CD4-positive, alpha-beta T cell (primary cell): ENCODE measurements around the gene PLXNA2. TPM values are rescaled to one million over a fixed set of nuclear protein-coding genes. Genes with fewer than 3 reads are reported as not detected.

Experiments
- ATAC-seq: fragments of 200-7000 bp; cut with Tn5 transposase; one replicate; pipeline ENCODE4 v1.10.0; 2022; ENCODE audit warnings: mild to moderate bottlenecking; ENCODE audit not compliant: poor library complexity
- CTCF ChIA-PET: fragments of 350-600 bp; sonication (Branson Sonifier 250); formaldehyde crosslinking; loops from one replicate; lab custom pipeline; 2021; ENCODE audit warnings: antibody characterized with exemption, inconsistent platforms; lab: Charles Lee
- POLR2A ChIA-PET: fragments of 350-600 bp; sonication (Branson Sonifier 250); formaldehyde crosslinking; loops from one replicate; lab custom pipeline; 2021; ENCODE audit warnings: antibody characterized with exemption, inconsistent platforms; lab: Charles Lee
- DNase-seq, 14 experiments: peaks; one replicate each; pipeline ENCODE4 v3.0.0-alpha.2; 2013 to 2020; ENCODE audit warnings: mixed read lengths in 2 of 14
- H3K27ac ChIP-seq, 2 donors: one replicate each; pipeline versions ENCODE4 v1.5.1 to v1.7.0; 2013; ENCODE audit warnings: low read length in 2 of 2, low read depth in 1 of 2, mild to moderate bottlenecking in 1 of 2
- H3K27me3 ChIP-seq, 2 experiments: 1 replicate in 1 of 2; 2 replicates in 1 of 2; pipeline versions ENCODE4 v1.6.1 to v1.7.0; 2013; ENCODE audit warnings: low read length in 2 of 2, control low read depth in 1 of 2, mild to moderate bottlenecking in 1 of 2, moderate library complexity in 1 of 2; ENCODE audit not compliant: insufficient read depth in 2 of 2, control insufficient read depth in 1 of 2
- H3K36me3 ChIP-seq: one replicate; pipeline ENCODE4 v1.6.1; 2013; ENCODE audit warnings: low read length, control low read depth; ENCODE audit not compliant: insufficient read depth
- H3K4me1 ChIP-seq: one replicate; pipeline ENCODE4 v1.6.1; 2013; ENCODE audit warnings: low read length, control low read depth; ENCODE audit not compliant: insufficient read depth
- H3K4me3 ChIP-seq: one replicate; pipeline ENCODE4 v1.5.1; 2013; ENCODE audit warnings: mild to moderate bottlenecking, low read length, moderate library complexity
- H3K9me3 ChIP-seq, 2 experiments: 1 replicate in 1 of 2; 2 replicates in 1 of 2; pipeline versions ENCODE4 v1.6.1 to v1.7.0; 2013; ENCODE audit warnings: low read length in 2 of 2, mild to moderate bottlenecking in 2 of 2, control low read depth in 1 of 2, moderate library complexity in 1 of 2; ENCODE audit not compliant: control insufficient read depth in 1 of 2, insufficient read depth in 1 of 2
- H3K27ac Mint-ChIP-seq: one replicate; pipeline ENCODE4 v1.8.0; 2020; ENCODE audit warnings: mixed read lengths
- H3K27me3 Mint-ChIP-seq: one replicate; pipeline ENCODE4 v1.8.0; 2021; ENCODE audit warnings: mixed read lengths
- H3K36me3 Mint-ChIP-seq: one replicate; pipeline ENCODE4 v1.8.0; 2021; ENCODE audit warnings: low read depth, mixed read lengths
- H3K4me1 Mint-ChIP-seq: one replicate; pipeline ENCODE4 v1.8.0; 2021; ENCODE audit warnings: low read depth, mixed read lengths
- H3K4me3 Mint-ChIP-seq: one replicate; pipeline ENCODE4 v1.8.0; 2020; ENCODE audit warnings: mild to moderate bottlenecking, mixed read lengths
- H3K9me3 Mint-ChIP-seq: one replicate; pipeline ENCODE4 v1.8.0; 2020; ENCODE audit warnings: mixed read lengths
- CTCF ChIP-seq: fragments of 200-600 bp; IDR thresholded peaks from one replicate; pipeline ENCODE4 v1.8.0; 2022; ENCODE audit warnings: antibody characterized with exemption, mild to moderate bottlenecking
- intact Hi-C, 2 experiments: fragments of 100-400 bp; cut with DNase I in 1 of 2; cut with micrococcal nuclease in 1 of 2; formaldehyde crosslinking; loops; one replicate each; pipeline versions ENCODE4 v1.15.1 to v1.9.0; 2023 to 2025; cut with DNase I, micrococcal nuclease
- total RNA-seq, 174 experiments: library from RNA in 2 of 174; stranded (reverse) in 2 of 174; gene quantifications; one replicate each; pipeline ENCODE4 v1.2.3 and lab custom pipeline; 2021 to 2026

The PLXNA2 gene
- total RNA-seq, 2 experiments from 2014 or later, result 0.75 to 0.77 TPM

DNA sequence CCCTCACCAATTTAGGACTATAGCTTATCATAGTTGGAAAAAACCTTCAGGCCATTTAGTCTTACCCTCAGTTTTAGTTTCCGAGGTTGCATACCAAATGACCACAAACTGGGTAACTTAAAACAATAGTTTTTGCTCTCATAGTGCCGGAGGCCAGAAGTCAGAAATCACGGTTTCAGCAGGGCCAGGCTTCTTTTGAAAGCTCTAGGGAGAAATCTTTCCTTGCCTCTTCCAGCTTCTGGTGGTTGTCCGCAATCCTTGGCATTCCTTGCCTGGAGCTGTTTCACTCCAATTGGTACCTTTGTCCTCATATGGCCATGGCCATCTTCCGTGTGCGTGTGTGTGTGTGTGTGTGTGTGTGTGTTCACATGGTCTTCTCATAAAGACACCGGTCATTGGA lies 12.4 kb upstream of the PLXNA2 start:
- Mint-ChIP-seq H3K36me3 (no peaks in the 10 kb centered on the region), H3K4me3 (no peak overlapping the region), H3K9me3 (no peaks in the 10 kb centered on the region), H3K4me1 (no peaks in the 10 kb centered on the region), H3K27ac (no peak overlapping the region), H3K27me3 (peaks cover 64% of the 10 kb centered on the region)
- POLR2A ChIA-PET, result no interaction called here
- ATAC-seq (no peak), DNase-seq (no peak)
- peaks cover 0 to 5% of the 10 kb centered on the region in 2 experiments for H3K9me3 ChIP-seq
- no peak overlapping the region for H3K4me3 ChIP-seq
- H3K4me1 ChIP-seq, result no peaks in the 10 kb centered on the region
- CTCF ChIA-PET, result interaction anchor here (2.1 kb wide), 1 partner anchor 12 kb away, joined by 5 read pairs; the partner anchor contains the start of gene PLXNA2
- H3K27me3 ChIP-seq, result peaks cover 14 to 25% of the 10 kb centered on the region in 2 experiments
- no peaks in the 10 kb centered on the region for H3K36me3 ChIP-seq
- H3K27ac ChIP-seq, result no peak overlapping the region
- TF ChIP-seq CTCF, result no peak
- intact Hi-C loops, result no loop called here

DNA sequence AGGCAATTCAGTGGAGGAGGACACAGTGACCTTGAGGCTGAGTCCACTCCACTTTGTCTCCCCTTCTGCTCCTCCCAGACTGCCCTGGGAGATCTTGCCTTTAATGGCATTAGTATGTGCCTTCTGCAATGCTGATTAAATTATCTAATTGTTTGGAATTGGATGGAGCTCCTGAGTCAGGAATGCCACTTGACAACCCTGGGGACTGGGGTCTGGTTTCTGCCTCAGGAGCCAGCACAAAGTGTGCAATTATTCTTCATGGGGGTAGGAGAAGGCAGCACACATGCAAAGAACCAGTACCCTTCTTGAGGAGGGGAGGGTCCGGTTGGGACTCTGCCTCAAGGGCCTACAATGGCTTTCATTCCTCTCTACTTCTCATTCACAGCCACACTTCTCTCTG lies 11.9 kb upstream of the PLXNA2 start:
- no peak overlapping the region for H3K4me3 Mint-ChIP-seq
- Histone ChIP-seq H3K27ac (no peak overlapping the region), H3K4me1 (no peaks in the 10 kb centered on the region), H3K4me3 (no peak overlapping the region), H3K9me3 (peaks cover 0 to 5% of the 10 kb centered on the region in 2 experiments), H3K36me3 (no peaks in the 10 kb centered on the region), H3K27me3 (peaks cover 14 to 25% of the 10 kb centered on the region in 2 experiments)
- H3K27ac Mint-ChIP-seq, result no peak overlapping the region
- no peak for DNase-seq
- H3K4me1 Mint-ChIP-seq, result no peaks in the 10 kb centered on the region
- ATAC-seq, result no peak
- no peak for TF ChIP-seq CTCF
- ChIA-PET CTCF (interaction anchor here (2.1 kb wide), 1 partner anchor 12 kb away, joined by 5 read pairs; the partner anchor contains the start of gene PLXNA2), POLR2A (no interaction called here)
- H3K27me3 Mint-ChIP-seq, result peaks cover 64% of the 10 kb centered on the region
- intact Hi-C loops, result no loop called here
- no peaks in the 10 kb centered on the region for H3K36me3 Mint-ChIP-seq
- no peaks in the 10 kb centered on the region for H3K9me3 Mint-ChIP-seq

DNA sequence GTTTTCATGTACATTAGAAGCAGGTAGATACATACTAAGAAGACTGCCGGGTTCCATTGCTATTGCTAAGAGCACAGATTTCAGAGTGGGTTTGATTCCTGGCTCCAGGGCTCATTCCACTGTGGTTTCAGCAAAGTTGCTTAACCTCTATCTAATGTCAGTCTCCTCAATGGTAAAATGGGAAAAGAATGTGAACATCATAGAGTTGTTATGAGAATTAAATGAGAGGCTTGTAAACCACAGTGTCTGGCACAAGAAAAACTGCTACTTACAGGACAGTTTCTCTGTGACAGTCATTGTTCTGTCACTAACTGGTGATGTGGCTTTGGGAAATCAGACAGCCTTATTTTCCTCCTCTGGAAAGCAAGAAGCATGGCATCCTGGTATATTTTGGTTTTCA lies 10.7 kb upstream of the PLXNA2 start:
- H3K27me3 Mint-ChIP-seq, result peaks cover 68% of the 10 kb centered on the region
- H3K9me3 ChIP-seq, result peaks cover 0 to under 1% of the 10 kb centered on the region in 2 experiments
- ATAC-seq (no peak), DNase-seq (no peak)
- CTCF ChIA-PET, result no interaction called here
- no peak overlapping the region for H3K4me3 ChIP-seq
- H3K27ac Mint-ChIP-seq, result no peak overlapping the region
- H3K36me3 ChIP-seq, result no peaks in the 10 kb centered on the region
- POLR2A ChIA-PET, result no interaction called here
- H3K4me1 ChIP-seq, result no peaks in the 10 kb centered on the region
- no peak overlapping the region for H3K27ac ChIP-seq
- peaks cover 14 to 33% of the 10 kb centered on the region in 2 experiments for H3K27me3 ChIP-seq
- H3K9me3 Mint-ChIP-seq, result no peaks in the 10 kb centered on the region
- H3K4me3 Mint-ChIP-seq, result no peak overlapping the region
- intact Hi-C loops, result no loop called here
- no peaks in the 10 kb centered on the region for H3K4me1 Mint-ChIP-seq
- no peaks in the 10 kb centered on the region for H3K36me3 Mint-ChIP-seq
- no peak for TF ChIP-seq CTCF
